Epithelial cell of proximal tubule (primary cell): Measurements from ENCODE around the gene RNF144A. TPM values are rescaled to one million over a fixed set of nuclear protein-coding genes. Genes with fewer than 3 reads are reported as not detected.

Experiments
- DNase-seq: peaks from one replicate; pipeline ENCODE4 v3.0.0-alpha.2; 2011; ENCODE audit warnings: low read depth
- H3K4me3 ChIP-seq: 2 replicates; pipeline ENCODE4 v1.5.1; 2011; ENCODE audit warnings: low read depth, mild to moderate bottlenecking, low read length
- total RNA-seq: library from RNA; depleted of rRNA; stranded (reverse); fragments of >200 nt; gene quantifications from 2 replicates; pipeline ENCODE4 v1.2.3, GENCODE V29; 2015
- TF ChIP-seq, protein P1 (sequence below): conservative IDR thresholded peaks from 2 replicates; pipeline ENCODE4 v1.5.1; 2012; ENCODE audit warnings: low read depth, mild to moderate bottlenecking, low read length

RNF144A gene
- total RNA-seq, 1 donor from 2014 or later: 17.4 TPM

- TF ChIP-seq, protein P1, sequence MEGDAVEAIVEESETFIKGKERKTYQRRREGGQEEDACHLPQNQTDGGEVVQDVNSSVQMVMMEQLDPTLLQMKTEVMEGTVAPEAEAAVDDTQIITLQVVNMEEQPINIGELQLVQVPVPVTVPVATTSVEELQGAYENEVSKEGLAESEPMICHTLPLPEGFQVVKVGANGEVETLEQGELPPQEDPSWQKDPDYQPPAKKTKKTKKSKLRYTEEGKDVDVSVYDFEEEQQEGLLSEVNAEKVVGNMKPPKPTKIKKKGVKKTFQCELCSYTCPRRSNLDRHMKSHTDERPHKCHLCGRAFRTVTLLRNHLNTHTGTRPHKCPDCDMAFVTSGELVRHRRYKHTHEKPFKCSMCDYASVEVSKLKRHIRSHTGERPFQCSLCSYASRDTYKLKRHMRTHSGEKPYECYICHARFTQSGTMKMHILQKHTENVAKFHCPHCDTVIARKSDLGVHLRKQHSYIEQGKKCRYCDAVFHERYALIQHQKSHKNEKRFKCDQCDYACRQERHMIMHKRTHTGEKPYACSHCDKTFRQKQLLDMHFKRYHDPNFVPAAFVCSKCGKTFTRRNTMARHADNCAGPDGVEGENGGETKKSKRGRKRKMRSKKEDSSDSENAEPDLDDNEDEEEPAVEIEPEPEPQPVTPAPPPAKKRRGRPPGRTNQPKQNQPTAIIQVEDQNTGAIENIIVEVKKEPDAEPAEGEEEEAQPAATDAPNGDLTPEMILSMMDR: peak; percentile 9
- H3K4me3 ChIP-seq: no peak overlapping the region
- DNase-seq: peak; percentile 76
Measured at GRCh38 chr2:6945821-6946220, 28.6 kb downstream of the RNF144A start.

DNA sequence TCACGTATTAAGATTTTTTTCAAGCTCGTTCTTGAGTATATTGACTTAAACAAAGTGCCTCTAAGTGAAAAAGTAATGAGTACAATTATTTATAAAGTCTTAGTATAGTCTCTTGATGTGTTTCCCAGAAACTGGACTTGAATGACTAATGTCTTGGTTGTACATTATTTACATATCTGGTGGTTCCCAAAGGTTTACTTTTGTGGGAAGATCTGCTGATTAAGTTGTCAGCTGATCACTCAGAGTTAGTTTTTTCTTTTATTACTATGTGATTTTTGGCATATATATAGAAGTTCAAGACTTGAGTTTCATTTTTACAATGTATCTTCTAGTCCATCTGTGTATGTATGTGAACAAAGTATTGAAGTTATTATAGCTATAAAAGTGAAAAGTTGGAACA lies 29.5 kb downstream of the RNF144A start:
- H3K4me3 ChIP-seq: no peak overlapping the region
- TF ChIP-seq, protein P1: no peak
- DNase-seq: peak; percentile 26

- H3K4me3 ChIP-seq: no peak overlapping the region
- no peak for DNase-seq
- TF ChIP-seq, protein P1: no peak
Measured at GRCh38 chr2:6947929-6948676, 30.9 kb downstream of the RNF144A start.

GRCh38 chr2:6948677-6949351 lies 31.6 kb downstream of the RNF144A start:
- DNase-seq: no peak
- TF ChIP-seq, protein P1: no peak
- H3K4me3 ChIP-seq: no peak overlapping the region

DNA sequence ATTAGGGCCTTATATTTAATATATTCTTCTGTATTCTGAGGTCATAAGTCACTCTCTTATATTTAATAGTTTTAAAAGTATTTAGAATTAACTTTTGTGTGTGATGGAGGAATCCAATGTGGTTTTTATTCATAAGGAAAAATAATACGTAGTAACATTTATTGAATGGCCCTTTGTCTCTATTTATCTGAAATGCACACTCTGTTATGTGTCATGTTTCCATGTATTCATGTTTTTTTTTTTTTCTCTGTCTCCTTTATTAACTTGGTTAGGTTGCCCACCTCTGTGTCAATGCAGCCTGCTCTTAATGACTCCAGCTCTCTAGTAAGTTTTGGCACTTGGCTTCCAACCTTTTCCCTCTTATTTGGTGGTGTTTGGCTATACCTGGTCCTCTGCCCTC lies 33.8 kb downstream of the RNF144A start:
- TF ChIP-seq, protein P1: no peak
- no peak for DNase-seq
- no peak overlapping the region for H3K4me3 ChIP-seq

DNA sequence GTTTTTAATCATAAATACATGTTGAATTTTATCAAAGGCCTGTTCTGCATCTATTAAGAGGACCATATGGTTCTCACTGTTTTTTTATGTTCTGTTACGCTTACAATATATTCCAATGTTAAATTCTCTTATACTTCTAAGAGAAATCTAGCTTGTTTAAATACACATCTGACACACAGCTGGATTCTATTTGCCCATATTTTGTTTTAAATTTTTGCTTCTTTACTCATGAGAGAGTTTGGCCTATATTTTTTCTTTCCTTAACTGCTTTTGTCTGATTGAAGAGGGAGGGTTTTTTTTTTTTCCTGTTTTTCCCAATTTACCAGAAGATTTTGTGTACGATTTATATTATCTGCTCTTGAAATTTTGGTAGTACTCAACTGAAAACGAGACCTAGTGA lies 34.9 kb downstream of the RNF144A start:
- TF ChIP-seq, protein P1: no peak
- DNase-seq: no peak
- H3K4me3 ChIP-seq: no peak overlapping the region
